Right lobe of liver (tissue), 4 donors: Measurements from ENCODE around the gene SLC17A4.

Experiments used
- CTCF ChIP-seq, 4 donors: fragments of 200-600 bp in 3 of 4; fragments of 450-650 bp in 1 of 4; IDR thresholded peaks; one replicate each; pipeline versions ENCODE4 v1.5.1 to v1.8.0; 2016 to 2022; ENCODE audit warnings: antibody characterized with exemption in 4 of 4, mild to moderate bottlenecking in 2 of 4
- POLR2A ChIP-seq: fragments of 450-650 bp; IDR thresholded peaks from one replicate; pipeline ENCODE4 v1.6.1; 2017; ENCODE audit warnings: antibody characterized with exemption, mild to moderate bottlenecking
- donor health status: DM: no; HTN: no; CAD: no.
- donor health status: DM: no; HTN: no; CAD: no.
- donor health status: DM: no; HTN: yes; CAD: no.

- TF ChIP-seq CTCF (IDR thresholded peaks at IDR 0.05) (no peak), POLR2A (no peak)
Observed at GRCh38 chr6:25801436-25801835, 46.9 kb downstream of the SLC17A4 start.
